HCT116 (cell line): ENCODE results near the gene NFIB. TPM values are rescaled to one million over a fixed set of nuclear protein-coding genes. Genes with fewer than 3 reads are reported as not detected.

ENCODE experiments used
- ATAC-seq: fragments of 200-7000 bp; cut with Tn5 transposase; 2 replicates; pipeline ENCODE4 v1.9.1; 2020; ENCODE audit warnings: mild to moderate bottlenecking, moderate library complexity
- BruUV-seq: library from RNA; stranded (reverse); fragments of 400-500 nt; replicated peaks from 2 replicates; lab custom pipeline; 2021; lab: Mats Ljungman, UMichigan
- CTCF ChIA-PET: fragments of 300-600 bp; sonication (Branson Sonifier 250); formaldehyde crosslinking; loops from one replicate; lab custom pipeline; 2021; ENCODE audit warnings: antibody characterized with exemption; lab: Charles Lee
- POLR2A ChIA-PET: fragments of 300-600, 350-600 bp; sonication (Branson Sonifier 250); formaldehyde crosslinking; loops from one replicate; lab custom pipeline; 2021; ENCODE audit warnings: antibody characterized with exemption; lab: Charles Lee
- RAD21 ChIA-PET, 2 experiments: fragments of 300-600 bp; sonication (Branson Sonifier 250); formaldehyde crosslinking; loops; one replicate each; lab custom pipeline; 2023; ENCODE audit warnings: low total read pairs in 2 of 2; ENCODE audit not compliant: uncharacterized antibody in 2 of 2, unreplicated experiment in 2 of 2, low non-redundant PET in 1 of 2; lab: Charles Lee
- DNase-seq: peaks from one replicate; pipeline ENCODE4 v3.0.0-alpha.2; 2010; ENCODE audit warnings: low read depth, low spot score
- H2AFZ ChIP-seq: fragments of 200-600 bp; shearing (Covaris generic), sonication (generic); 2 replicates; pipeline ENCODE4 v1.6.1; 2017; ENCODE audit warnings: low read depth, mixed run types, mixed read lengths, antibody characterized with exemption, low read length; ENCODE audit not compliant: poor library complexity, severe bottlenecking
- H3K27ac ChIP-seq: 2 replicates; pipeline ENCODE4 v1.5.1; 2012; ENCODE audit warnings: low read depth, low read length
- H3K27me3 ChIP-seq: fragments of 200-600 bp; sonication (generic); 2 replicates; pipeline ENCODE4 v1.6.1; 2016; ENCODE audit warnings: mixed run types, low read length, mixed read lengths; ENCODE audit not compliant: insufficient read depth
- H3K36me3 ChIP-seq, 2 experiments: fragments of 200-500 bp in 1 of 2; fragments of 200-600 bp in 1 of 2; sonication (Bioruptor generic) in 1 of 2; sonication (generic) in 1 of 2; 2 replicates each; pipeline versions ENCODE4 v1.5.1 to v1.6.1; 2014 to 2016; ENCODE audit warnings: low read length in 2 of 2, inconsistent platforms in 1 of 2, mixed read lengths in 1 of 2, mixed run types in 1 of 2; ENCODE audit not compliant: insufficient read depth in 2 of 2, control insufficient read depth in 1 of 2
- H3K4me1 ChIP-seq, 2 experiments: fragments of 200-600 bp in 1 of 2; sonication (generic) in 1 of 2; 2 replicates each; pipeline versions ENCODE4 v1.5.1 to v1.6.1; 2012 to 2017; ENCODE audit warnings: low read length in 2 of 2, inconsistent platforms in 1 of 2, mild to moderate bottlenecking in 1 of 2, mixed read lengths in 1 of 2, mixed run types in 1 of 2, moderate library complexity in 1 of 2; ENCODE audit not compliant: insufficient read depth in 2 of 2, control insufficient read depth in 1 of 2
- H3K4me2 ChIP-seq: fragments of 200-600 bp; sonication (generic); 2 replicates; pipeline ENCODE4 v1.6.1; 2017; ENCODE audit warnings: mixed run types, low read length, mixed read lengths
- H3K4me3 ChIP-seq, 2 experiments: fragments of 200-600 bp in 1 of 2; sonication (generic) in 1 of 2; replicated peaks in 1 of 2; 2 replicates each; pipeline ENCODE4 v1.5.1; 2011 to 2016; ENCODE audit warnings: low read length in 2 of 2, control low read depth in 1 of 2, low read depth in 1 of 2, mild to moderate bottlenecking in 1 of 2, mixed read lengths in 1 of 2, mixed run types in 1 of 2
- H3K79me2 ChIP-seq: fragments of 200-600 bp; sonication (generic); 2 replicates; pipeline ENCODE4 v1.6.1; 2017; ENCODE audit warnings: mild to moderate bottlenecking, mixed run types, low read length, moderate library complexity, mixed read lengths; ENCODE audit not compliant: insufficient read depth
- H3K9ac ChIP-seq: fragments of 200-600 bp; sonication (generic); 2 replicates; pipeline ENCODE4 v1.6.1; 2016; ENCODE audit warnings: low read length, mixed read lengths
- H3K9me2 ChIP-seq: fragments of 200-600 bp; sonication (generic), shearing (Covaris generic); 2 replicates; pipeline ENCODE4 v1.6.1; 2017; ENCODE audit warnings: mixed run types, mild to moderate bottlenecking, moderate library complexity; ENCODE audit not compliant: insufficient read depth
- H3K9me3 ChIP-seq, 2 experiments: fragments of 200-500 bp in 1 of 2; fragments of 200-600 bp in 1 of 2; sonication (Bioruptor generic) in 1 of 2; sonication (generic) in 1 of 2; 2 replicates each; pipeline ENCODE4 v1.6.1; 2014 to 2017; ENCODE audit warnings: low read length in 2 of 2, mixed read lengths in 2 of 2, inconsistent platforms in 1 of 2, low read depth in 1 of 2, mild to moderate bottlenecking in 1 of 2, mixed run types in 1 of 2, moderate library complexity in 1 of 2; ENCODE audit not compliant: control insufficient read depth in 1 of 2, insufficient read depth in 1 of 2
- H4K20me1 ChIP-seq: fragments of 200-600 bp; sonication (generic), shearing (Covaris generic); 2 replicates; pipeline ENCODE4 v1.6.1; 2017; ENCODE audit warnings: mixed run types, mild to moderate bottlenecking, moderate library complexity; ENCODE audit not compliant: insufficient read depth
- ATF3 ChIP-seq: IDR thresholded peaks from 2 replicates; pipeline ENCODE4 v1.6.1; 2012
- CBX3 ChIP-seq: IDR thresholded peaks from 2 replicates; pipeline ENCODE4 v1.6.1; 2012; ENCODE audit warnings: low read depth
- ELF1 ChIP-seq: IDR thresholded peaks from 2 replicates; pipeline ENCODE4 v1.6.1; 2012; ENCODE audit warnings: low read depth, borderline replicate concordance
- EZH2 ChIP-seq: fragments of 200-600 bp; sonication (generic); IDR thresholded peaks from 2 replicates; pipeline ENCODE4 v1.6.1; 2017; ENCODE audit warnings: antibody characterized with exemption, mixed run types
- EZH2phosphoT487 ChIP-seq: fragments of 200-600 bp; IDR thresholded peaks from 2 replicates; pipeline ENCODE4 v1.6.1; 2018; ENCODE audit warnings: antibody characterized with exemption, borderline replicate concordance
- FOSL1 ChIP-seq: IDR thresholded peaks from 2 replicates; pipeline ENCODE4 v1.6.1; 2012; ENCODE audit warnings: low read depth
- JUND ChIP-seq: IDR thresholded peaks from 2 replicates; pipeline ENCODE4 v1.6.1; 2012
- POLR2A ChIP-seq: IDR thresholded peaks from 2 replicates; pipeline ENCODE4 v1.7.0; 2011; ENCODE audit warnings: borderline replicate concordance; ENCODE audit not compliant: insufficient read depth, insufficient read length; ENCODE audit errors: extremely low read depth
- POLR2AphosphoS5 ChIP-seq: IDR thresholded peaks from 2 replicates; pipeline ENCODE4 v1.6.1; 2011; ENCODE audit warnings: mild to moderate bottlenecking, low read depth, low read length, moderate library complexity
- SRF ChIP-seq: IDR thresholded peaks from 2 replicates; pipeline ENCODE4 v1.6.1; 2012; ENCODE audit warnings: low read depth
- TCF7L2 ChIP-seq: IDR thresholded peaks from 2 replicates; pipeline ENCODE4 v1.7.0; 2011; ENCODE audit warnings: borderline replicate concordance, inconsistent platforms; ENCODE audit not compliant: insufficient read depth, insufficient read length; ENCODE audit errors: extremely low read depth
- YY1 ChIP-seq: IDR thresholded peaks from 2 replicates; pipeline ENCODE4 v1.6.1; 2011; ENCODE audit warnings: low read length, low read depth, moderate library complexity, mild to moderate bottlenecking; ENCODE audit not compliant: insufficient replicate concordance; ENCODE audit errors: extremely low read depth
- ZBTB33 ChIP-seq: IDR thresholded peaks from 2 replicates; pipeline ENCODE4 v1.6.1; 2011; ENCODE audit warnings: mild to moderate bottlenecking, low read length, moderate library complexity; ENCODE audit not compliant: insufficient replicate concordance; ENCODE audit errors: extremely low read depth
- ZFX ChIP-seq: fragments of 450-650 bp; IDR thresholded peaks from 2 replicates; pipeline ENCODE4 v1.6.1; 2017
- ZNF274 ChIP-seq: fragments of 200-500 bp; sonication (Bioruptor generic); IDR thresholded peaks from 2 replicates; pipeline ENCODE4 v1.6.1; 2014; ENCODE audit warnings: mild to moderate bottlenecking, low read depth, low read length, inconsistent platforms
- intact Hi-C: fragments of 100-400 bp; cut with micrococcal nuclease; formaldehyde crosslinking; loops from 2 replicates; pipeline ENCODE4 v1.10.0; 2022
- total RNA-seq: library from RNA; stranded (reverse); gene quantifications from one replicate; pipeline ENCODE4 v1.2.1, GENCODE V29; 2021; ENCODE audit not compliant: unreplicated experiment
- TF ChIP-seq, protein P1 (sequence below): IDR thresholded peaks from 2 replicates; pipeline ENCODE4 v1.6.1; 2012
- TF ChIP-seq, protein P2 (sequence below): IDR thresholded peaks from 2 replicates; pipeline ENCODE4 v1.6.1; 2012; ENCODE audit warnings: low read depth

The NFIB gene
- total RNA-seq, 1 experiment from 2014 or later: 6.6 TPM

GRCh38 chr9:14203356-14204056 is 110.4 kb downstream of the NFIB start:
- no peak overlapping the region for H3K27ac ChIP-seq
- no peak overlapping the region for H2AFZ ChIP-seq
- H3K9me2 ChIP-seq: no peaks in the 10 kb centered on the region
- H3K9me3 ChIP-seq: no peaks in the 10 kb centered on the region
- no peaks in the 10 kb centered on the region for H3K27me3 ChIP-seq
- no peak overlapping the region for H3K9ac ChIP-seq
- no peaks in the 10 kb centered on the region for H3K4me1 ChIP-seq
- ChIA-PET CTCF (no interaction called here), POLR2A (no interaction called here)
- no TSS peak for BruUV-seq
- no peaks in the 10 kb centered on the region for H4K20me1 ChIP-seq
- intact Hi-C loops: no loop called here
- no peaks in the 10 kb centered on the region for H3K36me3 ChIP-seq
- no peak for ATAC-seq
- no peak overlapping the region for H3K4me2 ChIP-seq
- no peak overlapping the region for H3K4me3 ChIP-seq
- no peak for TF ChIP-seq ZNF274
- no peak for TF ChIP-seq POLR2A
- TF ChIP-seq JUND: no peak
- TF ChIP-seq FOSL1: no peak
- no peak for TF ChIP-seq ELF1
- no peak for TF ChIP-seq ZFX
- TF ChIP-seq SRF: no peak
- TF ChIP-seq CBX3: no peak
- no peak for TF ChIP-seq EZH2
- no peak for TF ChIP-seq TCF7L2
- TF ChIP-seq POLR2AphosphoS5: no peak
- TF ChIP-seq ATF3: no peak
- TF ChIP-seq YY1: no peak
- TF ChIP-seq ZBTB33: no peak
- TF ChIP-seq, protein P1, sequence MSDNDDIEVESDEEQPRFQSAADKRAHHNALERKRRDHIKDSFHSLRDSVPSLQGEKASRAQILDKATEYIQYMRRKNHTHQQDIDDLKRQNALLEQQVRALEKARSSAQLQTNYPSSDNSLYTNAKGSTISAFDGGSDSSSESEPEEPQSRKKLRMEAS: no peak
- TF ChIP-seq, protein P2, sequence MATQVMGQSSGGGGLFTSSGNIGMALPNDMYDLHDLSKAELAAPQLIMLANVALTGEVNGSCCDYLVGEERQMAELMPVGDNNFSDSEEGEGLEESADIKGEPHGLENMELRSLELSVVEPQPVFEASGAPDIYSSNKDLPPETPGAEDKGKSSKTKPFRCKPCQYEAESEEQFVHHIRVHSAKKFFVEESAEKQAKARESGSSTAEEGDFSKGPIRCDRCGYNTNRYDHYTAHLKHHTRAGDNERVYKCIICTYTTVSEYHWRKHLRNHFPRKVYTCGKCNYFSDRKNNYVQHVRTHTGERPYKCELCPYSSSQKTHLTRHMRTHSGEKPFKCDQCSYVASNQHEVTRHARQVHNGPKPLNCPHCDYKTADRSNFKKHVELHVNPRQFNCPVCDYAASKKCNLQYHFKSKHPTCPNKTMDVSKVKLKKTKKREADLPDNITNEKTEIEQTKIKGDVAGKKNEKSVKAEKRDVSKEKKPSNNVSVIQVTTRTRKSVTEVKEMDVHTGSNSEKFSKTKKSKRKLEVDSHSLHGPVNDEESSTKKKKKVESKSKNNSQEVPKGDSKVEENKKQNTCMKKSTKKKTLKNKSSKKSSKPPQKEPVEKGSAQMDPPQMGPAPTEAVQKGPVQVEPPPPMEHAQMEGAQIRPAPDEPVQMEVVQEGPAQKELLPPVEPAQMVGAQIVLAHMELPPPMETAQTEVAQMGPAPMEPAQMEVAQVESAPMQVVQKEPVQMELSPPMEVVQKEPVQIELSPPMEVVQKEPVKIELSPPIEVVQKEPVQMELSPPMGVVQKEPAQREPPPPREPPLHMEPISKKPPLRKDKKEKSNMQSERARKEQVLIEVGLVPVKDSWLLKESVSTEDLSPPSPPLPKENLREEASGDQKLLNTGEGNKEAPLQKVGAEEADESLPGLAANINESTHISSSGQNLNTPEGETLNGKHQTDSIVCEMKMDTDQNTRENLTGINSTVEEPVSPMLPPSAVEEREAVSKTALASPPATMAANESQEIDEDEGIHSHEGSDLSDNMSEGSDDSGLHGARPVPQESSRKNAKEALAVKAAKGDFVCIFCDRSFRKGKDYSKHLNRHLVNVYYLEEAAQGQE: no peak
- TF ChIP-seq EZH2phosphoT487: no peak
- TF ChIP-seq, all 23 proteins: peak for 0
- RAD21 ChIA-PET: no interaction called here
- H3K79me2 ChIP-seq: no peaks in the 10 kb centered on the region
- DNase-seq: no peak
